DMS53 treated with DMSO at 0.1 percent for 48 hours (cell line): ENCODE results near the gene KBTBD12.

Experiments used
- DNase-seq: peaks from one replicate; lab custom pipeline; 2025; ENCODE audit not compliant: unreplicated experiment; lab: John Stamatoyannopoulos, UW

KBTBD12 gene

DNA sequence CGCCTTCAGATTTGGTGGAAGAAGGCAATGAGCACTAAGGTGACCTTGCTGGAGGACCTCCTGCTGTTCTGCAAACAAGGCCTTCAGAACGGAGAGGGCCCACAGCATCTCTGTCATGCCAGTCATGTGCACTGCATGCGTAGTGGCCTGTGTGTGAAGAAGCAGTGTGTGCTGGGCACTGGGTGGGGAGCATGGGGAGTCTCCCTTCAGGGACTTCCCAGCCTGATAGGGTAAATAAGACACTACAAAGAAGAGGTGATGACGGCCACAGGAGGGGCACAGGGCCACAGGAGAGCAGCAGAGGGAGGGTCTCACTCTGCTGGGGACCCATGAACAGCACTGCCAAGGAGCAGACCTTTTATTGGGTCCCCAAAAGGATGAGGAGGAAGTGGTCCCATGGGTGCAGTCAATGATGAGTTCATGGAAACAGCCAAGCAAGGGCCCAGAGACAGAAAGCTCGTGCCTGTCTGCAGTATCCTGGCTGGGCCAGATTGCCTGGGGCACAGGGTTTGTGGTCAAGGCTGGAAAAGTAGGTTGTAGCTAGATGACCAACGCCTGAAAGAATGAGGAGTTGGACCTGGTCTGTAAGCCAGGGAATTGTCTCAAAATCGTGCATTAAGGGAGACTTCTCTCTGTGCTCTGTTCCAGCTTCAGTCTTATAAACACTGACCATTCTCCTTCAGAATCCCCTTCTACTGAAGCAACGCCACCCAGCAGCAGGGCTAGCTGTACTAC lies 69.4 kb downstream of the KBTBD12 start:
- DNase-seq, result no peak

DNA sequence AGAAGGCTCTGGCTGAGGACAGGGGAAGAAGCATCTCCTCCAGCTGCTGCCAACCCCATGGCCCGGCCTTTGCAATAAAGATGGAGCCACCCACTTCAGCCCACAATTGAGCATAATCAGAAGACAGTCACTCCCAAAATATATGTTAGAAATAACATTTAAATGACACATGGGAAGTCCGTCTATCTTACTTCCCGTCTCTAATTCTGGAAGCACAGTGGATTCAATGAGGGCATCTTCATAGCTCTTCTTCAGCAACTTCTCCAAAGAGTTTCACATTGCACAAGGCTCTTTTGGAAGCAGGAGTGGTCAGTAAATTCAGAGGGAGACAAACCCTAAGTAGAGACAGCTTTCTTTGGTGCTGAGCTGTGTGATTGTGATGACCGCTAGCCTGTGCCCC lies 70.2 kb downstream of the KBTBD12 start:
- no peak for DNase-seq

DNA sequence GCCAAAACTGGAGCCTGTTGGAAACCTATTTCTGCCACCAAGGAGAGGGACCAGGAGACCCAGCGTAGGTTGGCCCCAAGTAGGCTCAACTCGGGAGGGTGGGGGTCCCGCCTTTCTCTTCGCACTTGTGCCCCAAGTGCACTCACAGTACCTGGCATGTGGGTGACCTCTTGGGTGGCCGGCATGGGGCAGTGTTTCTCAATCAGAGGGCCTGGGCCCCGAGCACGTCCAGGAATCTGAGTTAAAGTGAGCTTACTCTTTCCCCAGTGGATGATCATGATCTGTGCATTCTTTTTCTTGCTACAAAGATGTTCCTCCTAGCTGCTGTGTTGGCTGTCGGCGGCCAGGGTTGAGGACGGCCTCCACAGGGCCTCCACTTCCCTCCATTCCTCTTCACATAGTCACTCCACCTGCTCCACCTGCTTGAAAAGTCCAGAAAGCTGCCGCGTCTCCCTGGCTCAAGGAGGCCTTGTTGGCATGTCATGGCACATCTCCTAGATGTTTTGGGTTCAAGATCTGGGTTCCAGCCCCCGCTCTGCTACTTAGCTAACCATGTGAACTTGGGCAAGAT lies 70.7 kb downstream of the KBTBD12 start:
- no peak for DNase-seq

DNA sequence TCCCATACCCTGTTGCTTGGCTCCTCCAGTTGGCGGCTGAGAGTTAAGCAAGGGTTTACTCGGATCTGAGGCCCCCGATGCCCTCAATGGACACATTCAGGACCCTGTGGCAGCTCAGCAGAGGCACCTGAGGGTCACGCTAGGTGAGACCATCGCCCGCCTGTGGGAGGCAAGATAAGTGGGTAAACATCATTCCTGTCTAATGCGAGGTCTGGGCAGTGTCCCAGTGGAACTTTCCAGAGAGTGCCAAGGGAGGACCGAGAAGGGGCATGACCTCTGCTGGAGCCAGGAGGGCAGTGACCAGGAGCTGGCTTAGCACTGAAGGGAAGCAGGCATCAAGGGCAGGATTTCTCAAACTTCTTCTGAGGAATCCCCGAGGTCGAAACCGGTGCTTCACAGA lies 71.8 kb downstream of the KBTBD12 start:
- DNase-seq, result no peak

DNA sequence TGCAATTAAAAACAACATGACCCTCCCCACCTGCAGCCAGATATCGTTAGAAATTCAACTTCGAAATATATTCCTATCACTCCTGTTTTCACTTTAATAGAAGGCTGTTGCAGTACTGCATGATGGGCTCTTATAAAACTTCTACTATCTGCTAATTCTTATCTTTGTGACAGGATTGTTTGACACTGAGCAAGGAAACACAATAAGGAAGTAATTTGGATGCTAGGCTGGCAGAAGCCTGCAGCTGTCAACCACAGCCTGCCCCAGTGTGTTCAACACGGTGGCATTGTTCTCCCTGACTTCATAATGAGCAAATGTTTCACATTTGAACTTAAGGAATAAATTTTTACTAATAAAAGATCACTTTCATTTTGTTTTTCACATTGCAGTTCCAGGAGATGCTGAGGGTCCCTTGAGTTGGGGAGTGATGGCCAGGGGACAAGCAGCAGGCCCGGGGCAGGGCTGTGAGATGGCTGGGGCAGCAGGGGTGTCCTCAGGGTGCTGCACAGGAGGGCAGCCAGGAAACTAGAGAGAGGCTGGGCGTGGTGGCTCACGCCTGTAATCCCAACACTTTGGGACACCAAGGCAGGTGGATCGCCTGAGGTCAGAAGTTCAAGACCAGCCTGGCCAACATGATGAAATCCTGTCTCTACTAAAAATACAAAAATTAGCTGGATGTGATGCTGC lies 72.4 kb downstream of the KBTBD12 start:
- no peak for DNase-seq

DNA sequence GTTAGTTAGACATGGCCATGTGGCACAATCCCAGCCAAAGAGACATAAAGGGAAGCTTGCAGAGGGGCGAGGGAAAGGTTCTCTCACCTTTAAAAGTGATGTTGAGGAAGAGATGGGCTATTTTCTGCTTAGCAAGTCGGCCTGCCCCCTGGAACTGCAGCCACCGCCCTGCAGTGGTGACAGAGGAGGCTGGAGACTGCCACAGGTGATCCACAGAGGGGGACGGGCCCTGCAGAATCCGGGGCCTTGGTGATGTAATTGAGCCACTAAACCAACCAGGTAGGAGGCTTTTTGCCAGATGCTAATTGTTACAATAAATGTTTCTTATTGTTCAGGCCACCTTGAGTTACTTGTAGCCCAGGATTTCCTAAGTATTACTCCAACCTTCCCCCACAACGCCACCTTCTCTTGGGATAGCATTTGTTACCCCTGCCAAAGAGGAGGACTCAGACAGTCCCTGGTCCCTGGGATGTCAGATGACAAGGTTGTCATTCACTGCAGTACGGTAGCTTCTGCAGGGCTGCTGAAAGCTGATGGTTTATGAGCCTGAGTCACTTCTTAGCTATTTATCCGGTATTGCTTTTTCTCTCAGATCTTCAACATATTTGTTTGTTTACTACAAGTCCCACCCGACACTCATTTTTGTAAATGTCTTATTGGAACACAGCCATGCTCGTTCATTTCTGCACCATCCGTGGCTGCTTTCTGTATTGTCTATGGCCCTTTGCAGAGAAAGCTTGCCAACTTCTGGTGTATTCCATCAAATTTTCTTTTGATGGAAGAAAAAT lies 73.9 kb downstream of the KBTBD12 start:
- DNase-seq, result no peak

DNA sequence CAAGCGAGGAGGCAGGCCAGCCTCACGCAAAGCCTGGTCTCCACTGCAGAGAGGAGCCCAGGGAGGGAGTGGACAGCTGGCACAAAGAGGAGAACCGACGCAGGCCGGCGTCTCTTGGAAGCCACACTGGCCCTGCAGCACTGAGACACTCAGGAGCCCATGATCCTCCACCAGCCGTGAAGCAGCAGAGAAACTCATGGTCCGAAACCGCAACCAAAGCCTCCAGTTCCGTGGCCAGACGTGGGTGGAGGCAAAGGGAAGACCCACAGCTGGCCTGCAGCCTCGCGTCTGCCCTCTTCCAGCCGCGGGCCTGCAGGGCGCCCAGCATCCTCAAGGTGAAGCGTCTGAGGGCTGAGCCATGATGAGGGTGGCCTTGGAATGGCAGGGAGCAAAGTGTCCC lies 75.0 kb downstream of the KBTBD12 start:
- DNase-seq, result no peak

DNA sequence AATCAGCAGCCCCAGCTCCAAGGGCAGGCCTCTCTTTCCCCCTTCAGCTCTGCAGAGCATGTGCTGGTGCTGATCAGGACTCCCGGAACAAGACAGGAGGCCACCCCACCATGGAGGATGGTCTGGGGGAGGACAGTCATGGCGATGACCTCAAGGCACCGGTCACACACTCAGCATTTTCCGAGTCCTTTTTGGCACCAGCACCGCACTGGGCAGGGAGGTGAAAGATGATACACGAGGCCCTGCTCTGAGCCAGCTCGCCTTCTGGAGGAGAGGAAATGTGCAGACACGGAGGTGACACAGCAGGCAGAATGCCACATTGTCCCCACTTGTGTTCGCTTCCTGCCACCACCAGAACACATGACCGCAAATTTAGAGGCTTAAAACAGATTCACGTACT lies 75.4 kb downstream of the KBTBD12 start:
- no peak for DNase-seq

DNA sequence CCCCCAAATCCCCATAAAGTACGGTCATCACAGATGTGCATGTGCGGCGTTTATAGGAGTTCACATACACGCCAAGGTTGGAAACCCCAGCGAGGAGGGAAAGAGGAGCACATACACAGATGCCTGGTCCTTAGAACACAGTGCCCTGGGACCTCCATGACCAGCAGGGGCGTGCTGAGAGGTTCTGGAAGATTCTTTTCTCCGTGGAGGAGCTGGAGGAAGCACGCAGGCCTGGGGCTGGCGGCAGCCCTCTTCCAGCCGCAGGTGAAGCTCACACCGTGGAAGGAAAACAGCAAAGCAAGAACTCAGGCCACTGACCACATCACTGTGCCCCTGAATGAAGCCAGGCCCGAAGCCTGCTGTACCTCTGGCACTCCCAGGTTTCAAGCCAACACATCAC lies 76.2 kb downstream of the KBTBD12 start:
- no peak for DNase-seq

DNA sequence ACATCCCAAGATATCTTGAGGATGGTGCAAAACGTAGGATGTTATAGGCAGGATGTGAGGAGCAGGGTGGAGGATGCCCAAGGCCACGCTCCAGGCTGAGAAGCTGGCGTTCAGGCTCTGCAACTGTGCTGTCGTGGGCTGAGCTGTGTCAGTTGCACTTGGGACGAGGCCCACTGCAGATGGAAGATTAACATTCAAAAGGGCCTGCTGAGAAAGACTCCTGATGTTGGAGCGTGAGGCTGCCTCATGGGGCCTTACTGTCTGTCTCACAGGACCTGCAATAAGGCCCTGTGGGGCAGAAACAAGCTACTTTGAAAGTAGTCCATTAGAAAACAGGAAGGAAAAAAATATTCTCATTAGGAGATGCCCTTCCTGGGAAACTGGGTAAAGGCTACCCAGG lies 76.6 kb downstream of the KBTBD12 start:
- DNase-seq, result no peak

DNA sequence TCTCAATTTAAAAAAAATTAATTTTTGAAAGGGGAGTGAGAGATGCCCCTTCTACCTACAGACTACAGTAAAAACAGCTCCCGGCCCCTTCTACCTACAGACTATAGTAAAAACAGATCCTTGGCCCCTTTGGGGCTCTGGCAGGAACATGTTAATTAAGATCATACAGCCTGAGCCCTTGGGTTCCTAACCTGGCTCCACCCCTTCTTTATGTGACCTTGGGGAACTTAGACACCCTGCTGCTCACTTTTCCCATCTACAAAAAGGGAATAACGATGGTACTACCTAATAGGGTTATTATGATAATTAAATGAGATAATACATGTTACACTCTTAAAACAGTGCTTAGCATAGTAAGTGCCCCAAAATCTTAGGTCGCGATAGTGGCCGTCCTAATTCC lies 77.1 kb downstream of the KBTBD12 start:
- DNase-seq, result no peak

DNA sequence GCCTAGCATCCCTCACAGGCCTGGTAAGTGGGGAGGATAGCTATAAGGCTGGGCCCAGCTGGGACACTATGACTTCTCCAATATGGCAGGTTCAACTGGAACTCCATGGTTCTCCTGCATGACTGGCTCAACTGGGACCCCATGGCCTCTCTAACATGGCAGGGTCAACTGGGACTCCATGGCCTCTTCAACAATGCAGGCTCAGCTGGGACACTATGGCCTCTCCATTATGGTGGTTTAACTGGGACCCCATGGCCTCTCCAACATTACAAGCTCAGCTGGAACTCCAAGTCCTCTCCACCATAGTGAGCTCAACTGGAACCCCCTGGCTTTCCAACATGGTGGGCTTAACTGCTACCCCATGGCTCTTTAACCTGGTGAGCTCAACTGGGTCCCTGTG lies 79.0 kb downstream of the KBTBD12 start:
- no peak for DNase-seq

DNA sequence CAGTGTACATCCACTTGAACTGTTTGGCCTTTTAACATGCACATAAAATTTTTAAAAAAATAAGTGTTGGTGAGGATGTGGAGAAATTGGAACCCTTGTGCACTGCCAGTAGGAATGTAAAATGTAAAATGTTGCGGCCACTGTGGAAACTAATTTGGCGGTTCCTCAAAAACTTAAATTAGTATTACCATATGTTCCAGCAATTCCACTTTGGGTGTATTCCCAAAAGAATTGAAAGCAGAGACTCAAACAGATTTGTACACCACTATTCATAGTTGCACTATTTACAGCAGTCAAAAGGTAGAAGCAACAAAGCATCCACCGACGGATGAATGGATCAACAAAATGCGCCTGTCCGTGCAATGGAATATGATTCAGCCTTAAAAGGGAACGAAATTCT lies 82.0 kb downstream of the KBTBD12 start:
- DNase-seq, result no peak

DNA sequence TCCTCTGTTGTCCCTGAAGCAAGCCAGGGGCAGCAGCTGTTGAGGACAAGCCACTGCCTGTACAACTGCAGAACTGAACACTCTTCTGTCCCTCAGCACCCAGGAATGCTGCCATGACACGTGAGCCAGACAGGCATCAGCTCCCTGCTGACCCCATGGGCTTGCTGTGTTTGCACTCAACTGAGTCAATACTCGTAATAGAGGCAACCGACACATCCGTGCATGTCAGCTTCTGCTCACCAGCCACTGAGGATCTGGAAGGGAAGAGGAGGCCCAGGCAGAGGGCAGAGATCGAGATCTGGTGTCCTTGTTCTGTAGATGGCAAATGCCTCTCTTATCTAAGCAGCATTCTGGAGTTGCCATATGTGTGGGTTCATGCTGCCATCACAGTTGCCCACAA lies 82.9 kb downstream of the KBTBD12 start:
- no peak for DNase-seq

DNA sequence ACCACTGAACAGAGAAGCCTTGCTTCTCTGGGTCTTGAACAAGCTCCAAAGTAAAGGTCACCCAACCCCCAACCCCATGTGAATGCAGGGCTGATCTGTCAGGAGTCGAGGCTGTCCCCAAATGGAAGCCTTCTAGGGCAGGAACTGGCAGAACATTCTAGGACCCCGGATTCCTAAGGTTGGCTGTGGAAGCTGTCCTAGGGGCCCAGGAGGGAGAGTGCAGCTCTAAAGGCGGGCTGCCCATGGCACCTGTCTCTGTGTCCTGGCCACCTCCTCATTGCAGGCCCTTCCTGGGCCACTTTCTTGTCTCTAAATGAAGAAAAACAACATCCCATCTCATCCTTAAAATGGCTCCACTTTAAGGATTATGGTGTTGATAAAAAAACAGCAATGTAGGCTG lies 83.6 kb downstream of the KBTBD12 start:
- no peak for DNase-seq

DNA sequence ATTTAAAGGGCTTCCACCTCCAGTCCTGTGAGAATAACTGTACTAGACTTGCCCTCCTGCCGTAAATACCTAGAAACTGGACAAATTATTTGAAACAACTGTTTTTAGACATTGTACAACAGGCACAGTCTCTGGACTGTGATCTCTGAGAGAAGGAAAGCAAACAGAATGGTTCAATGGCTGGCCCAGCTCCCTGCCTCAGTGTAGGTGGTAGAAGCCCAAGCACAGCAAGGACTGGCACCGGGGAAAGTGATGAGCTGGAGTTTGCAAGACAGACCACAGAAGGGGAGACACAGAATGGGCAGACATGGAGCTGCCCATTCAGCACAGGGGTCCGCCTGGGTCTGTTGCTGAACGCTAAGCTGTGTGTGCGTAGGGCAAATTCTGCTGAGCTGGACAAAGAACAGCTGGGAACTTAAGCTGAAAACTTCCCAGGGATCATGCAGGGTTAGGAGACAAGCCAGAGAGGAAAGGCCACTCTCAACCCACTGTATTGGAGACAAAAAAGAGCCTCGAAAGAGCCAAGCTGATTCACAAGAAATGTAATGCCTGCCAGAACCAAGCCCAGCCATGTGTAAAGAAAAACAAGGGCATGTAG lies 84.6 kb downstream of the KBTBD12 start:
- no peak for DNase-seq

DNA sequence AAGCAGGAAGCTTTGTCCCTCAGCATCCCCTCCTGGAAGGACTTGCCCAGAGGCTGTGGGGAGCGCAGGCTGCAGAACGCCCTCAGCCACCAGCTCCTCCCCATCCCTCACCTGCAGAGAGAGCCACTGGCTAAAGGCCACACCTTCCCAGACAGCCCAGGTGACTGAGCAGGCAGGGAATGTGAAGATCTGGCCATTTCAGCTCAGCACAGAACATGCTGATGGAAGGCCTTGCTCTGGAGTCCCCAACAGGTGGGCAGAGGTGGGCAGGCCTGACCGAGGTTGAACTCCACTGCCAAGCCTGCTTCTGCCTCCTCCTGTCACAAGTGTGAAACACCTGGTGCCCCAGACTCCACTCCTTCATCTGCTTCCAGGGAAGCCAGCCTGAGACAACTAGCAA lies 86.5 kb downstream of the KBTBD12 start:
- no peak for DNase-seq

DNA sequence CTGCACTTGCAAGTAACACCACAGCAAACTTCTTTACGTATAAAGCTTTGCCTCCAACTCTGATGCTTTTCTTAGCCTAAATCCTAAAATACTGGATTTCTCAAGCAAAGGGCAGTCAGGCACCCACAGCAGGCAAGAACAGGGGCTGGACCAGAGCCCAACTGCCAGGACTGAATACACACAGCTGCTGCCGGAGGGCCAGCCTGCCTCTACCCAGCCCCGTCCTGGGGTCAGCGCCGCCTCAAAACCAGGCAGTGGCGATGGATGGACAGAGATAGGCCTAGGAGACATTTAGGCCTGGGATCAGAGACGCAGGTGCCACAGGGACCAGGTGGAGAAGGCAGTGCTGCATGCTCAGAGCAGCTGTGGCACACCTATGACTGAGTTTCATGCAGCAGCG lies 89.6 kb downstream of the KBTBD12 start:
- no peak for DNase-seq

DNA sequence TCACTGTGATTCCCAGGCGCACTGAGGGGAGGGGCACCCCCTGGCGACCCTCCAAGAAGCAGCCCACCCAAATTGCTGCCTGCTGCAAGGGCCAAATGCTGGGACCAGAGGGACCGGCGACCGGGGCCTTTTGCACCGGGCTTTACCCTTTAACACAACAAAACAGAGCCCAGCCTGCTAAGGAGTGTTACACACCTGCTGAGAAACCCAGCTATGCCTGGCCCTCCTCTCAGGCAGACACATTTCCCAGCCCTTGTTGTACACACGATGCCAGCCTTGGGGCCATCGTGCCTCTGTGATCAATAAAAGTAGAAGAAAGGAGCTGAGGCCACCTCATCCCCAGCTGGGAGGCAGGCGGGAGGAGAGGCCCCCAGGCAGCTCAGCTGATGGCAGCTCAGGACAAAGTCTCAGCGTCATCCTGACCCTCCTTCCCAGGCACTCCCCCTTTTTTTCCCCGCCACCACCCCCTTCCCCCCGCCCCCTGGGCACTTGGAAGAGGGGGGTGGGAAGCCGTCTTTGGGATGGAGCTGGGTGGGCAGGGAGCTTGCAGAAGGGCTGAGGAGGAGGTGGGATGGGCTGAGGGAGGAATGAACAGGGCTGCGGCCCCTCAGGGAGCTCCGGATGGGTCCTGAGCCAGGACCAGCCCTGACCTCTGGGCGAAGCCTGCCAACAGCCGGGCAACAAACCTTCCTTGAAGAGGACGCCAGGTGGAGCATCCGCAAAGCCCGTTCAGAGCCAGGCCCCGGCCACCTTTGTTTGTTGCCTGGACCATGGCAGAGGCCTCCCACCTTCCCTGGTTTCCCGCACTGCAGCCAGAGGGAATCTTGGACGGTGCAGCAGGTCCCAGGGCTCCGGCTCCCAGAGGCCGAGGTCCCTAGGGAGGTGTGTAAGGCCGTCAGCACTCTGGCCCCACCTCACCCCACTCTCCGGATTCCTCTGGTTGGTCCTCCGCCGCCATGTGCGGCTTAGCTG lies 91.3 kb downstream of the KBTBD12 start:
- DNase-seq, result no peak

DNA sequence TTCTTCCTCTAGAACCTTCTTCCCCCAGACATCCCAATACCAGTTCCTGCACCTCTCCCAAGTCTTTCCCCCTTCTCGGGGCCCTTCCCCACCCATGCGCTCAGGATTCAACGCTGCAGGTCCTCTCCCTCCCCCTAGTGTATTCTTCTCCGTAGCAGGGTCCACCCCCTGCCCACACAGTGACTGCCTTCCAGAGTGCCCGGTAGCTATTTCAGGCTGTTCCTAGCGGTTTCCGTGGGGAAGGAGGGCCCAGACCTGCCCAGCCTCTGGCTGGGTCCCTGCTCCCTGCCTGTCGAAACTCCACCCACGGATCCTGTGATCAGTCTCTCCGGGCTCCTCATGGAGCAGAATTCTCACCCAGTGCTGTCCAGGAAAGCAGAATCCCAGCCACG lies 92.0 kb downstream of the KBTBD12 start:
- DNase-seq, result no peak
